Muscle of back (tissue), 11 donors: ENCODE measurements around the gene GINS2. TPM values are rescaled to one million over a fixed set of nuclear protein-coding genes. Genes with fewer than 3 reads are reported as not detected.

ENCODE experiments used
- DNase-seq, 3 donors: peaks; one replicate each; pipeline versions ENCODE4 v3.0.0 to v3.0.0-alpha.2; 2013
- polyA plus RNA-seq, 10 donors: library from polyadenylated mRNA; unstranded; fragments of 120-200 nt; gene quantifications; one replicate each; pipeline ENCODE4 v1.2.1, GENCODE V29; 2013; ENCODE audit not compliant: insufficient read length in 10 of 10

GINS2 gene
- polyA plus RNA-seq, 10 donors = 8.2 to 17.7 (median 10.7) TPM

DNA sequence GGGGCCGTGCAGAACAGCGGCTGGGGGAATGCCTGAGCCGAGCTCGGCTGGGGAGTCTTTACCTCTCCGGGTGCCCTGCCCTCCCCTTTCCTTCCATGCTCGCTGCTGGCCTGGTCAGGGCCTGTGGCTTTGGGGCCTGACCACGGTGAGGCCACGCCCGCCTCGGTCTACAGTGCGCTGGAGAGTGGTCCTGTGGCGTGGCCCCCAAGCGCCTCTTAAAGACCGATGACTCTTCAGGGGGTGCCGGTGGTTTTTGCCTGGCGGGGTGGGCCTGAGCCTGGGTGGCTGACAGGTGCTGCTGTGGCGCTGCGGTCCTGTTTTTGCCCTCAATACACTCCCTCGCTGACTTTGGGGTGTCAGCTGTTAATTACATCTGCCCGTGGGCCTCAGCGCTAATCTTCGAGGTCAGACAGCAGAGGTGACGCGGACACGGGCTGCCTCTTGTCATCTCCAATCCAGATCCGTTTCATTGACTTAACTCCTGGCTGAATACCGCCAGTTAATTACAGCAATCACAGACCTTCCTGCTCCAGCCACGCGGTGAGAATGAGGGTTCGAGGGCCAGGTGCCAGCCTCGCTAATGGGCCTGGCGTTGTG lies 45.9 kb downstream of the GINS2 start:
- DNase-seq = no peak

DNA sequence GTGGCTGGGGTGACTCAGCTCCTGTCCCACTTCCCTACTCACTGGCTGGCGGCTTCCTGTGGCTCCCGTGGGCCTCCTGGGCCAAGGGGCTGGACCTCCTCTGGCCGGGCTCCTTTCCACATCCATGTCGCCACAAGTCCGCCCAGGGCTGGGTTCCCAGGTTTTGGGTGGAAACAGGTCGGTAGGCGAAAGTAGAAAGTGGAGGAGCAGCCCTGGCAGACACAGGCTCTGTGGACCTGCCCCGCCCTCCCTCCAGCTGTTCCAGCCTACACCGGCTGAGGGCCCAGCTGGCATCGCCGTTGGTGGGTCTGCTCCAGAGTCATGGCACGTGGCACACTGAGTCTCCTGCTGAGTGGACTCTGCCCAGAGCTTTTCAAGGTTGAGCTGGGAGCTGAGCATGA lies 47.0 kb downstream of the GINS2 start:
- peak in 2 of 3 donors; percentile 21 to 57 for DNase-seq

DNA sequence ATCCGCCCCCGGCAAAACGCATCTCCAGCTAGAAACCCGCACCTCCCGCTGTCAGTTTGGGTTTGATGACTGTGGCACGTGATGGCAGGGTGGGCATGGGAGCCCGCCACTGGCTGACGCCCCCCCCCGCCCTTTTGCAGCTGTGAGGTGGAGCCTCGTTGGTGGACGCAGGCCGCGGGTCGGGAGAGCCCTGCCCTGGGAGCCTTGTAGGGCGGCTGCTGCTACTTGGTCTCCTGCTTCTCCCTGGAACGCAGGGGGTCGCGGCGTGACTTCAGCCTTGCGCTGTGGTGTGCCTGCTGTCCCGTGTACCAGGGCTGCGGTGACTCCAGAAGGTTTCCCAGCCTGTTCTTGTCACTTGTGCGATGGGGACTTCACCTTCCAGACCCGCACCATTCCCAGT lies 47.4 kb downstream of the GINS2 start:
- no peak for DNase-seq

DNA sequence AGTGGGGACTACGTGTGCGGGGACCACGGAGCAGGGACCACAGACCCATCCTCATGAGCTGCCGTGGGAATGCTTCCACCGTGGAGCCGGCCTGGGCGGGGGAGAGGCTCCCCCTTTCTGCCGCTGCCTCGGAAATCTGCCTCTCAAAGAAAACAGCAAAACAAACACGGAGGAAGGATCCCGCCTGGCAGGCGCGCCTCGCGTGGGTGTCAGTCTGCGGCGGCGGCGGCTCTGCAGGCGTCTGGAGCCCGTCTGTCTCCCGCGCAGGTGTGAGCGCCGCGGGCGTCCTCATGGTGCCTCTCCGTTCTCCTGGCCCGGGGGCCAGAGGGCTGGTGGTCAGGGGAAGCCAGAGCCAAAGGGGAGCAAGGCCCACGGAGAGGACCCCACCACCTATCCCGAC lies 48.2 kb downstream of the GINS2 start:
- no peak for DNase-seq

DNA sequence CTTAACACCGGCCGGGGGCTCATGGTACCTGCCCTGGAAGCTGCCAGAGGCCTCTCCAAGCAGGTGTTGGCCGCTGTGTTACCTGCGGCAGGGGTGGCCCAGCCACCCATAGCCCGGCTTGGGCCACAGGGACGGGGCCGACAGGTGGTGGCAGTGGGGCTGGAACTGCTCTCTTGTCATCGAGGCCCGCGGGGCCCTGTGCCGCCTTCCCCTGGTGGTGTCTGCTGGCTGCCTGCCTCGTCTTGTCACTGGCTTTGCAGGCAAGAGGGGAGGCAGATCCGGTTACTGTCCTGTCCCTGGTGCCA lies 48.5 kb downstream of the GINS2 start:
- no peak for DNase-seq

DNA sequence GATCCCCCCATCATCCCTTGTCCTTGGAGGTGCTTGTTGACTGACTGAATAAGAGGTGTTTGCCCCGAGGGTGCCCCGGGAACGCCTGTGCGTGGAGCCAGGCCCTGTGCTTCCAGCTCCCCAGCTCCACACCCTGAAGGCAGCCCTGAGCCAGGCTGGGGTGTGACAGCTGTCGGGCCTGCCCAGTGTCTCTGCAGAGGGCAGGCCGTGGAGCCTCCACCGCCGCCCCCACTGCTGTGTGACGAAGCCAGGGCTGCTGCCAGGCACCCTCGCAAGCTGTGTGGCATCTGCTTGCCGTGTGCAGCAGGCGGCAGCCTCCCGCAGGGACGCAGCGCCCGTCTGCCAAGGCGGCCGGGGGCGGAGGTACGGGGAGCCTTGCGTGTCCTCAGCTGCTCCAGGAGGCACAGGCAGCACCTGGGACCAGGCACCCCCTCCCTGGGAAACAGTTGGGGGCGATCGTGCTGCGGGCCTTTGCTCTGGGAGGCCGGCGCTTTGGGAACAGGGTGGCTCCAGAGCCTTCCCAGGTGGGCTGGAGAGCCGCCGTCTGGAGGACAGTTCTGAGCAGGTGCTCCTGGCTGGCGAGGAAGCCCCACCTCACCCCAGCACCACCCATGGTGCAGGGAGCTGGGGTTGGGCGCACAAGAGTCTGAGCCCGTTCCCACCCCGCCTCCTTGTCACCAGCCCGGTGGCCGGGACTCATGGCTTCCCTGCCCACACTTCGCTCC lies 49.1 kb downstream of the GINS2 start:
- DNase-seq = peak; percentile 37 to 60 (median 48)

DNA sequence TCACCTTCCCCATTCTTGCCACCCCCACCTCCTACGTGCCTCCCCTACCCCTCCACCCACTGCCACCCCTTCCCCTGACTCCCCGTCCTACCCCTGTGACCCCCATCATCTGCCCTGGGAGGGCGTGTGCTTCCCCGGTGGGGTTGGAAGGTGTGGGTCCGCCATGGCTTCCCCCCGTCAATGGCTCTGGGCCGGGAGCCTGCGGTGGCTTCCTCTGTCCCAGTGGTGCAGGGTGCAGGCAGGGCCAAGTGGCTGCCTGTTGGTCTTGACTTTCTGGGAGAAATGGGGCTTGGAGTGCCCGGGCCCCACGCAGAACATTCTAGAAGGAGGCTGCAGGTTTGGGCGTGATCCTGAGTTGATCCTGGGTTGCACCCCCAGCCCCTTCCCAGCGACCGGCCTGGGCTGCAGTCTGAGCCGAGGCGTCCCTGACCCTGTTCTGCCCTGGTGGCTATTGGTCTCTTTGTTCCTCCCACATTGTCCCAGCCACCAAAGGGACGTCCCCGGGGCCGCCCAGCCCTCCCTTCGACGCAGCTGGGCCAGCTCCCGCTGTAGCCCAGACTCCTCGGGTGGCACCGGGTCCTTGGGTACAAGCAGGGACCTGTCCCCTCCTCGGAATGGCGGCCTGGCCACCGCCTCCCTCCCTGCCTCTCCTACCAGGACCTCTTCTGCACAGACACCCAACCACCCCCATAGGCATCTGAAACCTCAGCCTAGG lies 49.9 kb downstream of the GINS2 start:
- DNase-seq = no peak

DNA sequence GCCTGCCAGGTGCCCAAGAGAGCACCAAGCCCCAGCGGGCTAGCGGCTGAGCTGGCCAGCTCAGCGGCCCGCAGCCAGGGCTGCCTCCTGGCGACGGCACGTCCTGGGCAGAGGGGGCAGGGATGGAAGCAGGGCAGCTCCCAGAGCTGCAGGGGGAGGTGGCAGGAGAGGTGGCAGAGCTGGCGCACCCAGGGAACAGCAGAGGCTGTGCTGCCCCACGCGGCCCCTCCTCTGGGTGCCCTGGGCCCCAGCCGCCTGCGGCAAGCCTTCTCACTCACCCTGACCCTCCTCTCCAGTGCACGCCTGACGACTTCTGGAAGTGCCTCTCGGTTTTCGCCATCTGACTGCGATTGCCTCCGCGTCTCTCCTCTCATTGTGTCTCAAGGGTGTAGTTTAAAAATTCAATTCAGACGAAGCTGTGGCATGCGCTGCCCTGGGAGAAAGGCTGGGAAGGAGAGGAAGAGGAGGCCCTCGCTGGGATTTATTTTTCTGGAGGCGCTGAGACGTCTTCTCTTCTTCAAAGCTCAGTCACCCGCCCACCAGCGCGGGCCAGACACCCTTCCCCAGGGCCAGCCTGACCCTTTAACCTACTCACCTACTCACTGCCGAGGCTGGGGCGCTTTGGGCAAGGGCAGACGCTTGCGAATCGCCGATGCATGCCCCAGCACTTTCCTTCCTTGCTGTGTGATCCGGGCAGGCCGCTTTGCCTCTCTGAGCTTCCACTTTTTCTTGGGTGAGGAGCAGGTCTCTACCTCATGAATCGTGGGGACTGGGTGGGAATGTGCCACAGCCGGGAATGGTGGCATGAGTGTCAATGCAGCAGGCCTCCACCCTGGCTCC lies 50.7 kb downstream of the GINS2 start:
- no peak for DNase-seq

DNA sequence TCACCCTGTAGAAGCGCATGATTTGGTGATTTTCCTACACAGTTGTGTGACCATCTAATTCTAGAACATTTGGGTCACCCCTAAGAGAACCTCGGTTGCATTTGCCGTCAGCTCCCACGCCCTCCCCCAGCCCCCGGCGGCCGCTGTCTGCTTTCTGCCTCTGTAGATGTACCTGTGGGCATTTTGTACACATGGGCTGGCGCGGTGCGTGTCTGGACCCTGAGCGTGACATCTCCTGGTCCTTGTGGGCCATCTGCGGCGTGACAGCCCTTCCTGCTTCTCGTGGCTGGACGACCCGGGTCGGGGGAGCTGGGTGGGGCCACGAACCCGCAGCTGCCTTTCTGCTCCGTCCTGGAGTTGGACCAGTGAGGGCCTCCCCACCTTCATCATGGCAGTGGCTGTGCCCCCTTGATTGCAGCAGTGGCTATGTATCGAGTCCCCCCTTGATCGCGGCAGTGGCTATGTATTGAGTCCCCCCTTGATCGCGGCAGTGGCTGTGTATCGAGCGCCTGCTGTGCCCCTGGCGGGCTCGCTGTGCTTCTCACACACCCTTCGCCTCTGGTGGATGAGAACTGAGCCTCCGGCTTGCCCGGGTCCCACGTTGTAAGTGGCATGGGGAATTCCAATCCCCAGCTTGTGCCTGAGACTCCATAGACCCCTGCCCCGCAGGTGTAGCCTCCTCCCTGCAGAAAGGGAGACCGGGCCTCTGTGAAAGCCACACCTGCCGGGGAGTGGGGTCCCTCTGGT lies 51.5 kb downstream of the GINS2 start:
- no peak for DNase-seq

DNA sequence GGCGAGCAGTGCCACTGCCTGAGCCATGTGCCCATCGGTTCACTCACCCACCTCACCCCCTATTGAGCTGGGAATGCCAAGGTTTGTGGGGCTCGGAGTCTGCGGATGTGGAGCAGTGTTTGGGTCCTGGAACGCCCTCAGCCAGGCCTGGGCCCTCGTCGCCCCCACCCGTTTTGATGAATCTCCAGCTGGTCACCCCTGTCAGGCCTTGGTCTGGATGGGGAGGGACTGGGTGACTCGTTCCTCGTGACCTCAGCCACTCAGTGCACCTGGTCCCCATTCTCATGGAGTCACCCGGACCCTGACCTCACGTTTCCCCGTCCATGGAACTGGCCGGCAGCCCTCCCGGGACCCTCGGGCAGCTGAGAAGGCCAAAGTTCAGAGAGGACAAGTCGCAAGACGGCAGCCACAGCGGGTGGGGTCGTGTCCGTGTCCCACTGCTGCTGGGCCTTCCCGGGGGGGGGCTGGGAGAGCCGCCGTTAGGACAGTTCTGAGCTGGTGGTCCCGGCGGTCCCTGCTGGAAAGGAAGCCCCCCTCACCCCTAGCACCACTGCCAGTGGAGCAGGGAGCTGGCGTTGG lies 52.4 kb downstream of the GINS2 start:
- DNase-seq = no peak

DNA sequence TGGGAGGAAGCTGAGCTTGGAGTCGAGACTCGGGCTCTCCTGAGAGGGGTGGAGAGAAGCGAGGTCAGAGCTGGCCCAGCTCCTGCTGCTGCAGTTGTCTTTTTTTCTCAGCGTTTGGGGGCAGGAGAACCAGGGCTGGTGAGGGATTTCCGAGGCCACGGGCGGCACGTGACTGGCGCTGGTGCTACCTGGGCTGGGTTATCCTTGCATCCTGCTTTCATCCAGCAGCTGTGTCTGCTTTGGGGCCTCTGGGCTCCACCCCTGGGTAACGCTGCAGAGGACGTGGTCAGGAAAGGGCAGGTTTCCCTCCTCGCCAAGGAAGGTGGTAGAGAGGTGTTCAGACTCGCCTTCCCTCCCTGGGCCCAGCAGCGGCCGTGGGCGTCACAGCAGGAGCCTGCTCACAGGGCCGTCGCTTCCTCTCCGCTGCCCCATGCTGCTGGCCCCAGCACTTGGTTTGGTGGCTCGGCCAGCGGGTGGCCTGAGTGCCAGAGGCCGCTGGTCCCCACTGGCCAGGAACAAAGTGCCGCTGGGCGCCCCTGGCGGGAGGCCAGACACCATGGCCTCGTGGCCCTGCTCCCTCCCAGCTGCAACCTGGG lies 53.1 kb downstream of the GINS2 start:
- DNase-seq = no peak

DNA sequence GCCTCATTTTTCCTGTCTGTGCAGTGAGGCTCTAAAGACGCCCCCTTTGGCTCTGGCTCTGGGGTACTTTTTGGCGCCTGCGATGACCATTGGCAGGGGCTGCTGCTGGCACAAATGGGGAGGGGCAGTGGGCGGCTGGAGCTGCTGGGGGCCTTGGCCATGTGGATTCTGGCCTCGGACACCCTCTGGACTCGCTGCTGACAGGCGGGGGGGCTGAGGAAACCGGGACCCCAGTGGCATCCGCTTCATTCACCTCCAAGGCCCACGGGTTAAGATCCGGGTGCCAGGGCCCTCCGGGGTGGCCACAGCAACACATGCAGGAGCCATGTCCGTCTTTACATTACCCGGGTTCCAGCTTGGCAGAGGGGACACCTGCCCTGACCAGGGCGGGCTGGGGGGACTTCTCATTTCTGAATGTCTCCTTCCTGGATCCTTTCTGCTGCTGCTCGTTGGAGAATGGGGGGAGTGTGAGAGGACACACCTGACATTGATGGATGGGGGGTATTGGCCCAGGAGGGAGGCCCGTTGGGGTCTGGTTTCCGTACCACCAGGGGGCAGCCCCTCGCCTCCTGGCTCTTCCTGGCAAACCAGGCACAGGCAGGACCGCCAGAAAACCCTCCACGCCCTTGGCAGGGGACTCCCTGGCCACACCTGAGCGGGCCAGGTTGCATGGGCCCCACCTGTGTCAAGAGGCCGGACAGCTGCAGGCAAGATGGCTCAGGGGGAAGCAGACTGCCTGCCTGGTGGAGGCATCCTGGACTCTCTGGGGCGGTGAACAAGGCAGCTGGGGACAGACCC lies 53.8 kb downstream of the GINS2 start:
- DNase-seq = no peak

DNA sequence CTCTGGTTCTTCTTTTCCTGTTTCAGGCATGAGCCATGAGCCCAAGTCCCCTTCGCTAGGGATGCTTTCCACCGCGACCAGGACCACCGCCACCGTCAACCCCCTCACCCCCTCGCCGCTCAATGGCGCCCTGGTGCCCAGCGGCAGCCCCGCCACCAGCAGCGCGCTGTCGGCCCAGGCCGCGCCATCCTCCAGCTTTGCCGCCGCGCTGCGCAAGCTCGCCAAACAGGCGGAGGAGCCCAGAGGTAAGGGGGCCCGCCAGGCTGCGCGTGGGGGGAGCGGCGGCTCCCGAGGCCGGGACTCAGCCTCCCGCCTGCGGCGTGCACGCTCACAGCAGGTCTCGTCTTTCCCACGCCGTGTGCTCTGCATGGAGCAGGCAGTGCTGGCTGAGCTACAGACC lies 54.9 kb downstream of the GINS2 start:
- DNase-seq = no peak

DNA sequence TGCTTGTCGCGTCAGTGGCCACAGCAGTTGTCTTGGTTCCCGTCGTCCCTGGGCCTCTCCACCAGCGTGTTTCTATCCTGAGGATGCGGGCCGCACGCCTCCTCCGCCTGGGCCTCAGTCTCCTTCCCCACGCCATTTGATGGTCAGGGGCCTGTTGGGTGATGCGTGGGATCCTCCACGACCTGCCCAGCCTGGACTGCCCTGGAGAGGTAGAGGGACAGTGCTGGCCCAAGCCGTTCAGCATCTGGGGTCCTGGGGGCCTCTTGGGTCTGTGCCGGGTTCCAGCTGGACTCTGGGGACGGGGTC lies 55.4 kb downstream of the GINS2 start:
- DNase-seq = no peak

DNA sequence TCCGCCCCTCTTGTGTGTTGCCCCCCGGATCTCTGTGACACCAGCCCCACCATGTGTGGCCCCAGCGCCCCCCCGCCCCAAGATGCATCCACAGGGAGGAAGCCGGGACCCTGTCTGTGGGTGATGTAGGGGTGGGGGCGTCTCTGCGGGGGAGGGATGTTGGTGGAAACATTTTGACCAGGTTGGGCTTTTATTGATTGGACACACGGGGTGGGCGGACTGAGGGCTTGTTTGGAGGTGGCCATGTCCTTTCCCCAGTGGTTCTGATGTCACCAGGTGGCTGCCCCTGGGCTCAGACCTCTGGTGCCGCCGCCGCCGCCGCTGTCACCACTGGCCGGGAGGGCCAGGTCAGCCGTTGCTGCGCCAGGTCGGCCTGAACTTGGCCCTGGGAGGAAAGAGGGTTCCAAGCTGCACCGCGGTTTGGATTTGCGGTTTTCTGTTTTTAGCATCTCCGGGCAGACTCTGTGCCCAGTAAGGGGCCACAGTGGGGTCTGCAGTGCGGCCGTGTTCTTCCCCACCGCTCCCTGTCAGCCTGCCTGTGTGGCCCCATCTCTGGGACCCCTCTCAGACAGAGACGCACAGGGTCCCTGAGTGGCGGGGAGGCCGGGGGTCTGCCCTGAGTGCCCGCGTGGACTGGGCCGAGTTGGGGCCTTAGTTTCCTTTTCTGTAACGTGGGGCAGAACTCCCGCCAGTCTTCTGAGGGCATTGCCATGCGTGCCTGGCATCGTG lies 55.9 kb downstream of the GINS2 start:
- no peak for DNase-seq

DNA sequence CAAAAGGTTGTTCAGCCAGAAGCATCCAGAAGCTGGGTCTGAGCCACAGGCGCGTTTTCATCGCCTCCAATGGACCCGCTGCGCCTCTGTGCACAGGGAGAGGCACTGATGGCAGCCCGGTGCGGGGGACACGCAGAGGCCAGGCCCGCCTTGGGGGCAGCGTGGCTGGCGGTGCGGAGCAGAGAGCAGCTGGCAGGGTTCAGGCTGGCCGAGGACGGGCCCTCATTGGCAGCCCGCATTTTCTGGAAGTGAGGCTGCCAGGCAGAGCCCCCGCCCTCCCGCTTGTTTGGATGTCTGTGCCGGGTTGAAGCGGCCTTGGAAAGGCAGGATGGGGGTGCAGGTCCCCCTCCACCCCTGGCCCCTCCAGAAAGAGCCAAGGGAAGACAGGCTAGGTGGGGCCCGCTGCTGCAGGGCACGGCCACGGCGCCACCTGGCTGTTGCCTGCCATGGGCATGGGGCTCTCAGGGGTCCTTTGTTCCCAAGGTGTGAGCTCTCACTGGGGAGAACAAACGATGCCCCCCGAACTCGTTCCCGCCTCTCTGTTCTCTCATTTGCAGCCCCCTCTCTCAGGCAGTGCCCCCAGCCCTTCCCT lies 56.9 kb downstream of the GINS2 start:
- no peak for DNase-seq

DNA sequence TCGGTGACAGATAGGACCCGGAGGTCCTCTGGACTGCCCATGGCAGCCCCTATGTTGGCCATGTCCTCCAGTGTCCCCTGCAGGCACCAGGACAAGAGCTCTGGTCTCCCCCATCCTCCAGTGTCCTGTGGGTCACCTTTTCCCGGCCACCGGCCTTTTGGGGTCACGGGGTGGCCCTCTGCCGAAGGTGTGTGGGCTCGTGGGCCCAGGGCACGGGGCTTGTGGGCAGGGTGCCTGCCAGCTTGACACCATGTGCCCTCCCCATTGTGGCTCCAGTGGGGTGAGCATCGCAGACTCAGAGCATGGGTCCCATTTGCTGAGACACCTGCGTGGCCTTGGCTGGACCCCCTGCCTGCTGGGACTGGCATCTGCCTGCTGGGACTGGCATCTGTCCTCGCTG lies 57.5 kb downstream of the GINS2 start:
- DNase-seq = no peak

DNA sequence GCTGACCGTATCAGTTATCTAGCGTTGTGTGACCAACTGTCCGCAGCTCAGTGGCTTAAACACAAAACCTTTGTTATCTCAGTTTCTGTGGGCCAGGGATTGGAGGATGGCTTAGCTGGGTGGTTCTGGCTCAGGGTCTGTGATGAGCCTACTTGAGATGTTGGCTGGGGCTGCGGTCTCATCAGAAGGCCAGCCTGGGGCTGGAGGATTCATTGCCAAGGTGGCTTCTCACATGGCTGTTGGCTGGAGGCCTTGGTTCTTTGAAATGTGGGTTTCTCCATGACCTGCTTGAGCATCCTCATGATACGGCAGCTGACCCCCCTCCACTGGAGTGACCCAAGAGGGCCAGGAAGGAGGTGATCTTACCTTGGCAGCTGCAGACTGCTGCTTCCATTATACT lies 58.9 kb downstream of the GINS2 start:
- no peak for DNase-seq

DNA sequence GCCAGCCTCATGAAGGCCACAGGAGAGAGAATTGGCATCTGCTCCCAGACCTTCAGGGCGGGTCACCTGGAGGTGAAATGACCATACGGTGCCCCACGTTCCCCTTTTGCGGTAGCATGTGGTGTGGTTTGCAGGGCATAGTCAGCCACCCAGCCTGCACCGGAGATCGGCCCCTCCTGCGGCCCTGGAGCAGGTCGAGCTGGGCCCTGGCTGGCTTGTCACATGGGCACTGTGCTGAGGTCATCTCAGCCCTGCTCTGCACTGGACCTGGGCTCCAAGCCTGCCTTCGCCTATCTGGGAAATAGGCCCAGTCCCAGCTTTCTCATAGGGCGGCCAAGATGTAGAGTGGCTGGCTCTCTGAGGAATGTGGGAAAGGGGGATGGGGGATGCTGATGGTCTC lies 59.4 kb downstream of the GINS2 start:
- no peak for DNase-seq
